ENCODE data around the gene HSPB1.

DNA sequence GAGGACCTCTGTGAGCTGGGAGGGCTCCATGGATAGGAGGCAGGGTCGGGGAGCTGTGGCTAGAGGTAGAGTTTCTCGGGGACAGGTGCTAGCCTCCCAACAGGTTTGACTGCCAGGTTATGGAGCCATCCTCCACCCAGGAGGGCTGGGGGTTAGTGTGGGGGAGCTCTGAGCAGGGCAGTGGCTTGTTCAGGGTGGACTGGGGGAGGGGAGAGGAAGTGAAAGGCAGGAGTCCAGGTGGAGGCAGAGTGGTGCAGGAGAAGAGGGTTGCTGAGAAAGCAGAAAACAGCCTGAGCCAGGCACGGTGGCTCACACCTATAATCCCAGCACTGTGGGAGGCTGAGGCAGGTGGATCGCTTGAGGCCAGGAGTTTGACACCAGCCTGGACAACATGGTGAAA lies 40.5 kb upstream of the HSPB1 start:
- TF ChIP-seq CTCF (IDR thresholded peaks at IDR 0.05; ENCODE audit: low read depth, low read length) (no peak), EZH2phosphoT487 (IDR thresholded peaks at IDR 0.05; ENCODE audit: low read depth) (no peak)
